Measurements from ENCODE around the gene ZBTB46.
"Not testable (repeated sequence)": the region's sequence is repeated elsewhere in the genome, so short reads cannot be mapped to it uniquely, and the experiment has no call there.

The ZBTB46 gene

DNA sequence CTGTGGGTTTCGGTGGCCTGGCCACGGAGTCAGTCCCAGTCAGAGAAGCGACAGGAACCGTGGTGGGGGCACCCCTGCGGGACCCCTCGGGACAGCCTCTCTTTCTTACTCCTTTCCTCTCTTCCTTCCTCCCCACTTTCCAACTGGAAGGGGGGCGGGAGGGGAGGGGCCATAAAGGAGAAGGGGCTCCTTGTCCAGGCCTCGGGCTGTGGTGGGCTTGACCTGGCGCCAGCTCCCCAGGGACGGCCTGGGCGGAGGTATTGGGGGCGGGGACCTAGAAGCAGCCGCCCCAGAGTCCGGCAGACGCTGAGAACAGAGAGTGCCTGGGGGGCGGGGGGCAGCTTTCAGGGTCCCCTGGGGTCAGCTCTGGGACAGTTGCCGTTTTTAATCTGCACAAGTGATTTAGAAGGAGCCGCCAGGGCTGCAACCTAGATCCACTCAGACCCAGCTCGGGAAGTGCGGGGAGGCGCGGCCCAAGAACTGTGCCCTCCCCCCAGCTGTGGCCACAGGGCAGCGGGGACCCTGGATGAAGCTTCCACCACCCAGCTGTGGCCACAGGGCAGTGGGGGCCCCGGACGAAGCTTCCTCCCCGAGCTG is 23.8 kb upstream of the ZBTB46 start:
- H3K27ac ChIP-seq: no peak overlapping the region
- TF ChIP-seq, protein P1, sequence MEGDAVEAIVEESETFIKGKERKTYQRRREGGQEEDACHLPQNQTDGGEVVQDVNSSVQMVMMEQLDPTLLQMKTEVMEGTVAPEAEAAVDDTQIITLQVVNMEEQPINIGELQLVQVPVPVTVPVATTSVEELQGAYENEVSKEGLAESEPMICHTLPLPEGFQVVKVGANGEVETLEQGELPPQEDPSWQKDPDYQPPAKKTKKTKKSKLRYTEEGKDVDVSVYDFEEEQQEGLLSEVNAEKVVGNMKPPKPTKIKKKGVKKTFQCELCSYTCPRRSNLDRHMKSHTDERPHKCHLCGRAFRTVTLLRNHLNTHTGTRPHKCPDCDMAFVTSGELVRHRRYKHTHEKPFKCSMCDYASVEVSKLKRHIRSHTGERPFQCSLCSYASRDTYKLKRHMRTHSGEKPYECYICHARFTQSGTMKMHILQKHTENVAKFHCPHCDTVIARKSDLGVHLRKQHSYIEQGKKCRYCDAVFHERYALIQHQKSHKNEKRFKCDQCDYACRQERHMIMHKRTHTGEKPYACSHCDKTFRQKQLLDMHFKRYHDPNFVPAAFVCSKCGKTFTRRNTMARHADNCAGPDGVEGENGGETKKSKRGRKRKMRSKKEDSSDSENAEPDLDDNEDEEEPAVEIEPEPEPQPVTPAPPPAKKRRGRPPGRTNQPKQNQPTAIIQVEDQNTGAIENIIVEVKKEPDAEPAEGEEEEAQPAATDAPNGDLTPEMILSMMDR (conservative IDR thresholded peaks at IDR 0.05): no peak
- TF ChIP-seq ZFX (IDR thresholded peaks at IDR 0.05): no peak

DNA sequence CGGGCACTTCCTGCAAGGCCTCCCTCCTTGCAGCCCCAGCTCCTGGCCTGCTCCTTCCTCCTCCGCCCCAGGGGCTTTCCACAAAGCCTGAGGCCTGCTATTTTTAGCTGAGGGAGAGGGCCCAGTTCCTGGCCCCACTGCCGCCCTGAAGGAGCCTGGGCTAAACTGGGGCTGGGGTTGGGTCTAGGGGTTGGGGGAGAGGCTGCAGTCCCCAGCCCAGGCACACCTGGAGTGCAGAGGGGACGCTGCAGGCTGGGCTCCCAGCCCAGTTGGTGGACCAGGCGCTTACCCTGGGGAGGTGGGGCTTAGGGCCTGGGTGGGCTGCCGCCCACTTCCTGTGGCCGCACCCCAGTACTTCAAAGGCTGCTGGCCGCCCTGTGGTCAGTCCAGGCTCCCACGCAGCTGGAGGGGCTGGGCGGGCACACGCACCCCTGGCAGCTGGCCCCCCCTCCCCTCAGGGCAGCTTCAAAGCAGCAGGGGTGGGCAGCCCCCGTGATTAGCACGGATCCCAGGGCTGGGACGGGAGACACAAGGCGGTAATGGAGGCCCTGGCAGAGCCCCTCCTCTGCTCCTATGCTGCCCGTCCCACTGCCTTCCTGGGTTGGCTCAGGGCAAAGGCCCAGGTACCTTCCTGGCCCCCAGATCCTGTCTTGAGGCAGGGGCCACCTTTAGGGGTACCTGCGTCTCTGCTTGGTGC is 23.2 kb upstream of the ZBTB46 start:
- no peak for TF ChIP-seq ZFX (IDR thresholded peaks at IDR 0.05)
- TF ChIP-seq, protein P1 (conservative IDR thresholded peaks at IDR 0.05): no peak
- no peak overlapping the region for H3K27ac ChIP-seq

DNA sequence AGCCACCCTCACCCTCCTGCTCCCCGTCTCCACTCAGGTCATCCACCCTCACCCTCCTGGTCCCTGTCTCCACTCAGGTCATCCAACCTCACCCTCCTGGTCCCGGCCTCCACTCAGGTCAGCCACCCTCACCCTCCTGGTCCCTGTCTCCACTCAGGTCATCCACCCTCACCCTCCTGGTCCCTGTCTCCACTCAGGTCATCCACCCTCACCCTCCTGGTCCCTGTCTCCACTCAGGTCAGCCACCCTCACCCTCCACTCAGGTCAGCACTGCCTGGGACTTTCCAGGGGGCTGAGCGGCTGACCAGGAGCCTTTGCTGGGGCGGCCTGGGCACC is 22.6 kb upstream of the ZBTB46 start:
- not testable (repeated sequence) for H3K27ac ChIP-seq

DNA sequence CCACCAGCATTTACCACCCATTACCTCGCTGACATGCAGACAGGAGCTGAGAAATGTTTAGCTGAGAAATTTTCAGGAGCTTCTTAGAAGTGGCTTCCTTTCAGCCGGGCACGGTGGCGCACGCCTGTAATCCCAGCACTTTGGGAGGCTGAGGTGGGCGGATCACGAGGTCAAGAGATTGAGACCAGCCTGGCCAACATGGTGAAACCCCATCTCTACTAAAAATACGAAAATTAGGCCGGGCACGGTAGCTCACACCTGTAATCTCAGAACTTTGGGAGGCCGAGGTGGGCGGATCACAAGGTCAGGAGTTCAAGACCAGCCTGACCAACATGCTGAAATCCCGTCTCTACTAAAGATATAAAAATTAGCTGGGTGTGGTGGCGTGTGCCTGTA is 20.5 kb upstream of the ZBTB46 start:
- H3K27ac ChIP-seq: not testable (repeated sequence)

DNA sequence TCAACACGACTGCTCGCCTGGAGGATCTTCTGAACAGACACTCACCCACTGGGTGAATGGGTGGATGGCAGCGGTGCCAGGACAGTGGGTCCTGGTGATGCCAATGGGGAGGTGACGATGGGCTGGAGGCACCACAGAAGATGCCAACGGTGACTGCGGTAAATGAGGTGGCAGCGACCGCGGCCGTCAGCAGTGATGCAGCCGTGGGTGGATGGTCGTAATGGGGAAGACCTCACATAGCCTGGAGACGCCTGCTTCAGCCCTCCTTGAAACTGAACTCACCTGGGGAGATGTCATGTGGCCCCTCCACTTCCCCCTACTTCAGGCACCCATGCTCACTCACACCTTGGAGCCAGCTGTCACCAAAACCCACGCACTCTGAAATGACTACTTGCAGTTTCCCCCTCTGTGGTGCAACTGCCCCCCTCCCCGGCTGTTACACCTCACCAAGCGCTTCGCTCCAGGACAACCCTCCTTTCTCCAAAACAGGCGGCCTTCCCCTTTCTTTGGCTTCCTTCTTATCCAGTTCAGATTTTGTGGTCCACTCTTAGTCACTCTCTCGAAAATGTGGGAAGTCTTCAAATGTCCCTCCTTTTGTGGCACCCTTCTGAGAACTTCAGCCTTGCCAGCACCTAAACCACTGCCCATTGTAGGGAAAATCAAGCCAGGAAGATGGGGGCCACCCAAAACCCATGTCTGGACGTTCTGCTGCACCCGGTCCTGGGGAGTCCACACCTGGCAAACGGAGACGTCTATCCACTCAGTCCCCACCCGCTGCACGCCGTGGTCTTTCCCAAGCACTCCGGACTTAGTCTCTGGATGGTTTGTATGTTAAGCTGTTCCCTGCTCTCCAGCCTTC is 19.9 kb upstream of the ZBTB46 start:
- no peak for TF ChIP-seq ZFX (IDR thresholded peaks at IDR 0.05)
- TF ChIP-seq, protein P1 (conservative IDR thresholded peaks at IDR 0.05): no peak
- H3K27ac ChIP-seq: no peak overlapping the region

DNA sequence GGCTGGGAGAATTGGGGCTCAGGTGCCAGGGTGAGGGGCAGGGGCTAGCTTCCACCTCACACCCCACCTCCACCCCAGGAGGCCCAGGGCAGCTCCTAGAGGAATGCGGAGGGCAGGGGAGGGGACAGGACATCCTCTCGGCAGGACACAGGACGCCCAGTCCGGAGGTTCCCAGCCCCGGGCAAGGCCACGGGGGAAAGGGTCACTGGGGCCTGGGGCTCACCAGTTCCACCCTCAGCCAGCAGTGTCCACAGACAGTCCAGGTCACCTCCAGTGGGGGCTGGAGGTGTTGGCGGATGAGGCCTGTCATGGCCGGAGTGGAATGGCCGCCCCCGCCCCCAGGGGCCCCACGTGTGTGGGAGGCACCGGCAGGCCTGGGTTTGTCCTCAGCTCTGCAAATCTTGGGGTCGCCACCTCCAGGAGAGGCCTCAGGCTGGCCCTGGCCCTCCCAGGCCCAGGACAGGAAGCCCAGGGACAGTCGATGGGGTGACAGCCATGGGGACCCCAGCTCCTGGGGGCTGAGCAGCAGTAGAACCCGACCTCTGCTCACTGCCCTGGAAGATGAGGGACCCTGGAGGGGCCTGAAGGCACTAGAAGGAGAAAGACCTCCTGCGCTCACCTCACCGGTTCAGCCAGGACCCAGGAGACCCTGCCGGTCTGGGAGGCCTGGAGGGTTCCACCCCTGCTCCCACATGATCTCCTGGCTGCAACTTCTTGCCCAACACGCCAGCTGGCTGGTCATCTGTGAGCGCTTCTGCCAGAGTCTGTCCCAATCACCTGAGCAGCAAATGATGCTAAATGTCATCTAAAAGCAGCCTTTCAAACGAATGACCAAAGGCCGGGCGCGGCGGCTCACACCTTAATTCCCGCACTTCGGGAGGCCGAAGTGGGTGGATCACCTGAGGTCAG is 17.2 kb upstream of the ZBTB46 start:
- H3K27ac ChIP-seq: no peak overlapping the region
- TF ChIP-seq ZFX (IDR thresholded peaks at IDR 0.05): no peak
- TF ChIP-seq, protein P1 (conservative IDR thresholded peaks at IDR 0.05): no peak

DNA sequence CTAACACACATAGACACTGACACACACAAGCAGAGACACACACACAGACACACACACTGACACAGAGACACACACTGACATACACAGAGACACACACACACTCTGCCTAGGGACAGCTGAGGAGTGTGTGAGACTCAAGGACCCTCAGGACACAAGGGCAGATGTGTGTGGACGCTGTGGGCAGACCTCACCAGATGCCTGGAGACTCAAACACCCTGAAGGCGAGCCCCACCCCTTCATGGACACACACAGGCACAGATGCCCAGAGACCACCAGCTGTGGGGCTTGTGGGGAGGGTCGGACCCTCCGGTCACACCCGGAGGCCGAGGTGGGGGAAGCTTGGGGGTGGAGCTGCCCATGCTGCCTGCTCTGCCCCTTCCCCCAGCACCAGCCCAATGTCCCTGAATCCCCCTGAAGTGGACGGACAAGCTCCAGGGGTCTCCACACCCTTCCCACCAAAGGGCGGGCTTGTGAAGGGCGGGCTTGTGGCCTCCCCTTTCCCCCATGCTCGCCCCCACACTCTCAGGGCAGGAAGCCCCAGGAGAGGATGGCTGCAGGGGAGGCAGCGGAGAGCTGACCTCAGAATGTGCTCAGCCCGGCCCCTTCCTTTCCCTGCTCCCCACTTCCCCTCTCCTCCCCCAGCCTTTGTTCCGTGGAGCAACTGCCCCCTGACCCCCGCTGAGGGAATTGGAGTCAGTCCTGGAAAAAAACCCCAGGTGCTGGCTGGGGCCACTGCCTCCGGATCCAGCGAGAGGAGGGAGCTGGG is 16.4 kb upstream of the ZBTB46 start:
- TF ChIP-seq, protein P1 (conservative IDR thresholded peaks at IDR 0.05): no peak
- TF ChIP-seq ZFX (IDR thresholded peaks at IDR 0.05): no peak
- H3K27ac ChIP-seq: no peak overlapping the region

All from C4-2B (cell line).